GM12864 (cell line): Measurements from ENCODE around the gene TRHDE.
"Not testable (repeated sequence)": the region's sequence is repeated elsewhere in the genome, so short reads cannot be mapped to it uniquely, and the experiment has no call there.

ENCODE experiments used
- DNase-seq: peaks from one replicate; pipeline ENCODE4 v3.0.0-alpha.2; 2011; ENCODE audit warnings: low read depth
- H3K4me3 ChIP-seq: 2 replicates; pipeline ENCODE4 v1.5.1; 2011; ENCODE audit warnings: mild to moderate bottlenecking, low read depth, low read length, control low read depth
- CTCF ChIP-seq: IDR thresholded peaks from 2 replicates; pipeline ENCODE4 v1.5.1; 2011; ENCODE audit warnings: low read depth, mild to moderate bottlenecking, moderate library complexity, low read length, control low read depth, inconsistent platforms; ENCODE audit errors: missing control alignments

Gene TRHDE

GRCh38 chr12:72622556-72622955, 350.4 kb downstream of the TRHDE start:
- no peak for TF ChIP-seq CTCF
- no peak overlapping the region for H3K4me3 ChIP-seq
- DNase-seq, result no peak

GRCh38 chr12:72631926-72632685, 359.9 kb downstream of the TRHDE start:
- no peak for TF ChIP-seq CTCF
- H3K4me3 ChIP-seq, result no peak overlapping the region
- no peak for DNase-seq

GRCh38 chr12:72642706-72643105, 370.5 kb downstream of the TRHDE start:
- no peak for TF ChIP-seq CTCF
- no peak overlapping the region for H3K4me3 ChIP-seq
- no peak for DNase-seq

GRCh38 chr12:72647139-72647538, 375.0 kb downstream of the TRHDE start:
- no peak overlapping the region for H3K4me3 ChIP-seq
- TF ChIP-seq CTCF, result no peak
- DNase-seq, result no peak

- no peak overlapping the region for H3K4me3 ChIP-seq
- DNase-seq, result no peak
- TF ChIP-seq CTCF, result no peak
Measured at GRCh38 chr12:72658615-72659014, 386.4 kb downstream of the TRHDE start.

- DNase-seq, H3K4me3 ChIP-seq: not testable (repeated sequence)
Measured at GRCh38 chr12:72660174-72660573, 388.0 kb downstream of the TRHDE start.

- DNase-seq, result no peak
Measured at GRCh38 chr12:72673853-72674252, 401.7 kb downstream of the TRHDE start.

More at GRCh38 chr12:72673853-72674252, 401.7 kb downstream of the TRHDE start:
- TF ChIP-seq CTCF, result no peak
- no peak overlapping the region for H3K4me3 ChIP-seq
